ENCODE measurements around the gene LDLR.
"Not testable (repeated sequence)": the region's sequence is repeated elsewhere in the genome, so short reads cannot be mapped to it uniquely, and the experiment has no call there.

GRCh38 chr19:11097367-11097766 lies 8.1 kb downstream of the LDLR start:
- not testable (repeated sequence) for TF ChIP-seq CTCF (IDR thresholded peaks at IDR 0.05; ENCODE audit: extremely low read depth in 1 of 2, insufficient read depth in 1 of 2, low read depth in 1 of 2, low read length in 2 of 2); MAX (IDR thresholded peaks at IDR 0.05; ENCODE audit: insufficient read depth, insufficient read length); EZH2 (IDR thresholded peaks at IDR 0.05; ENCODE audit: borderline replicate concordance, low read depth, low read length, severe bottlenecking); POLR2A (IDR thresholded peaks at IDR 0.05; ENCODE audit: low read depth, low read length); JUN (IDR thresholded peaks at IDR 0.05; ENCODE audit: borderline replicate concordance, insufficient read depth, insufficient read length, low read depth); POLR2AphosphoS5 (IDR thresholded peaks at IDR 0.05; ENCODE audit: insufficient read depth, low read depth, low read length)

All from endothelial cell of umbilical vein (primary cell).